ENCODE data around the gene MBD3. TPM values are rescaled to one million over a fixed set of nuclear protein-coding genes. Genes with fewer than 3 reads are reported as not detected.
A peak's percentile ranks its signal among the peaks of the same experiment; 100 is the strongest.

Gene MBD3
- total RNA-seq, 2 experiments from 2014 or later = 68.9 to 87.5 TPM

- no peaks in the 10 kb centered on the region for H3K4me1 Mint-ChIP-seq
- no peaks in the 10 kb centered on the region for H3K27me3 Mint-ChIP-seq
- no peaks in the 10 kb centered on the region for H3K9me3 Mint-ChIP-seq (ENCODE audit: low read depth)
- no peak overlapping the region for H3K27ac Mint-ChIP-seq
- H3K4me3 Mint-ChIP-seq = no peak overlapping the region
- CTCF ChIA-PET = no interaction called here
- H3K36me3 Mint-ChIP-seq (ENCODE audit: low read depth) = peaks cover 10% of the 10 kb centered on the region
- DNase-seq = no peak
- intact Hi-C loops (cut with DNase I, micrococcal nuclease) = no loop called here
- POLR2A ChIA-PET = no interaction called here
- ATAC-seq = no peak
These were observed 36.7 kb upstream of the MBD3 start for GRCh38 chr19:1629256-1629808.

GRCh38 chr19:1627194-1627593 lies 34.5 kb upstream of the MBD3 start:
- Mint-ChIP-seq H3K27ac (no peak overlapping the region), H3K4me1 (no peaks in the 10 kb centered on the region), H3K27me3 (no peaks in the 10 kb centered on the region), H3K4me3 (no peak overlapping the region), H3K36me3 (ENCODE audit: low read depth) (peaks cover 19% of the 10 kb centered on the region), H3K9me3 (ENCODE audit: low read depth) (no peaks in the 10 kb centered on the region)
- POLR2A ChIA-PET = no interaction called here
- DNase-seq (no peak), ATAC-seq (no peak)
- CTCF ChIA-PET = no interaction called here
- intact Hi-C loops (cut with DNase I, micrococcal nuclease) = no loop called here

GRCh38 chr19:1626417-1627010 lies 33.8 kb upstream of the MBD3 start:
- CTCF ChIA-PET = no interaction called here

GRCh38 chr19:1624458-1624857 lies 31.8 kb upstream of the MBD3 start:
- no peaks in the 10 kb centered on the region for H3K4me1 Mint-ChIP-seq
- H3K4me3 Mint-ChIP-seq = no peak overlapping the region
- intact Hi-C loops (cut with DNase I, micrococcal nuclease) = loop anchor here (1.0 to 2.0 kb wide), 2 partner anchors 48 to 143 kb away; no protein-coding TSS in a partner anchor
- POLR2A ChIA-PET = no interaction called here
- ATAC-seq (peak; percentile 74), DNase-seq (peak; percentile 78)
- H3K36me3 Mint-ChIP-seq (ENCODE audit: low read depth) = peaks cover 19% of the 10 kb centered on the region
- no peaks in the 10 kb centered on the region for H3K9me3 Mint-ChIP-seq (ENCODE audit: low read depth)
- CTCF ChIA-PET = interaction anchor here (0.7 kb wide), 1 partner anchor 48 kb away, joined by 3 read pairs; no protein-coding TSS in a partner anchor
- no peaks in the 10 kb centered on the region for H3K27me3 Mint-ChIP-seq
- peak overlapping the region; percentile 29 for H3K27ac Mint-ChIP-seq

More at GRCh38 chr19:1626417-1627010, 33.8 kb upstream of the MBD3 start:
- Mint-ChIP-seq H3K4me1 (no peaks in the 10 kb centered on the region), H3K36me3 (ENCODE audit: low read depth) (peaks cover 19% of the 10 kb centered on the region), H3K27ac (no peak overlapping the region), H3K4me3 (no peak overlapping the region), H3K27me3 (no peaks in the 10 kb centered on the region), H3K9me3 (ENCODE audit: low read depth) (no peaks in the 10 kb centered on the region)
- POLR2A ChIA-PET = no interaction called here
- intact Hi-C loops (cut with DNase I, micrococcal nuclease) = no loop called here
- no peak for ATAC-seq
- DNase-seq = no peak

- Mint-ChIP-seq H3K27me3 (no peaks in the 10 kb centered on the region), H3K9me3 (ENCODE audit: low read depth) (no peaks in the 10 kb centered on the region), H3K36me3 (ENCODE audit: low read depth) (peaks cover 28% of the 10 kb centered on the region), H3K27ac (peak overlapping the region; percentile 33), H3K4me1 (peaks cover 11% of the 10 kb centered on the region), H3K4me3 (no peak overlapping the region)
- ChIA-PET POLR2A (no interaction called here), CTCF (interaction anchor here (0.9 kb wide), 1 partner anchor 50 kb away, joined by 3 read pairs; no protein-coding TSS in a partner anchor)
- intact Hi-C loops (cut with DNase I, micrococcal nuclease) = no loop called here
- no peak for DNase-seq
- ATAC-seq = no peak
These were observed 29.9 kb upstream of the MBD3 start for GRCh38 chr19:1622541-1622940.

- ChIA-PET CTCF (interaction anchor here (0.9 kb wide), 1 partner anchor 51 kb away, joined by 3 read pairs; no protein-coding TSS in a partner anchor), POLR2A (no interaction called here)
- DNase-seq = no peak
- no peak for ATAC-seq
- no peak overlapping the region for H3K4me3 Mint-ChIP-seq
- peaks cover 30% of the 10 kb centered on the region for H3K36me3 Mint-ChIP-seq (ENCODE audit: low read depth)
- H3K4me1 Mint-ChIP-seq = peaks cover 16% of the 10 kb centered on the region
- no peak overlapping the region for H3K27ac Mint-ChIP-seq
- H3K9me3 Mint-ChIP-seq (ENCODE audit: low read depth) = no peaks in the 10 kb centered on the region
- H3K27me3 Mint-ChIP-seq = no peaks in the 10 kb centered on the region
- intact Hi-C loops (cut with DNase I, micrococcal nuclease) = no loop called here
These were observed 29.3 kb upstream of the MBD3 start for GRCh38 chr19:1622007-1622406.

GRCh38 chr19:1621574-1621973 lies 28.9 kb upstream of the MBD3 start:
- Mint-ChIP-seq H3K36me3 (ENCODE audit: low read depth) (peaks cover 34% of the 10 kb centered on the region), H3K4me3 (no peak overlapping the region), H3K9me3 (ENCODE audit: low read depth) (no peaks in the 10 kb centered on the region), H3K27ac (no peak overlapping the region), H3K4me1 (peaks cover 20% of the 10 kb centered on the region), H3K27me3 (no peaks in the 10 kb centered on the region)
- ATAC-seq (no peak), DNase-seq (no peak)
- ChIA-PET POLR2A (no interaction called here), CTCF (no interaction called here)
- intact Hi-C loops (cut with DNase I, micrococcal nuclease) = no loop called here

- DNase-seq = no peak
- Mint-ChIP-seq H3K4me3 (no peak overlapping the region), H3K27me3 (no peaks in the 10 kb centered on the region), H3K36me3 (ENCODE audit: low read depth) (peaks cover 35% of the 10 kb centered on the region), H3K9me3 (ENCODE audit: low read depth) (no peaks in the 10 kb centered on the region), H3K4me1 (peaks cover 22% of the 10 kb centered on the region), H3K27ac (no peak overlapping the region)
- CTCF ChIA-PET = no interaction called here
- POLR2A ChIA-PET = no interaction called here
- ATAC-seq = no peak
- intact Hi-C loops (cut with DNase I, micrococcal nuclease) = no loop called here
These were observed 28.4 kb upstream of the MBD3 start for GRCh38 chr19:1621021-1621420.

- DNase-seq (no peak), ATAC-seq (no peak)
- Mint-ChIP-seq H3K9me3 (ENCODE audit: low read depth) (no peaks in the 10 kb centered on the region), H3K27ac (no peak overlapping the region), H3K4me1 (peaks cover 22% of the 10 kb centered on the region), H3K4me3 (no peak overlapping the region), H3K27me3 (no peaks in the 10 kb centered on the region), H3K36me3 (ENCODE audit: low read depth) (peaks cover 37% of the 10 kb centered on the region)
- intact Hi-C loops (cut with DNase I, micrococcal nuclease) = no loop called here
- CTCF ChIA-PET = no interaction called here
- POLR2A ChIA-PET = interaction anchor here (0.5 kb wide), 1 partner anchor 172 kb away, joined by 7 read pairs; no protein-coding TSS in a partner anchor
These were observed 27.8 kb upstream of the MBD3 start for GRCh38 chr19:1620502-1620901.

- intact Hi-C loops (cut with DNase I, micrococcal nuclease) = no loop called here
- POLR2A ChIA-PET = no interaction called here
- no peak for ATAC-seq
- H3K27me3 Mint-ChIP-seq = no peaks in the 10 kb centered on the region
- peaks cover 22% of the 10 kb centered on the region for H3K4me1 Mint-ChIP-seq
- H3K4me3 Mint-ChIP-seq = no peak overlapping the region
- no peak overlapping the region for H3K27ac Mint-ChIP-seq
- CTCF ChIA-PET = no interaction called here
- H3K36me3 Mint-ChIP-seq (ENCODE audit: low read depth) = peaks cover 39% of the 10 kb centered on the region
- no peak for DNase-seq
- no peaks in the 10 kb centered on the region for H3K9me3 Mint-ChIP-seq (ENCODE audit: low read depth)
These were observed 27.0 kb upstream of the MBD3 start for GRCh38 chr19:1619703-1620102.

- H3K27ac Mint-ChIP-seq = no peak overlapping the region
- no peaks in the 10 kb centered on the region for H3K27me3 Mint-ChIP-seq
- no peak overlapping the region for H3K4me3 Mint-ChIP-seq
- ATAC-seq (no peak), DNase-seq (no peak)
- peaks cover 38% of the 10 kb centered on the region for H3K36me3 Mint-ChIP-seq (ENCODE audit: low read depth)
- POLR2A ChIA-PET = no interaction called here
- intact Hi-C loops (cut with DNase I, micrococcal nuclease) = no loop called here
- CTCF ChIA-PET = no interaction called here
- peaks cover 22% of the 10 kb centered on the region for H3K4me1 Mint-ChIP-seq
- no peaks in the 10 kb centered on the region for H3K9me3 Mint-ChIP-seq (ENCODE audit: low read depth)
These were observed 26.4 kb upstream of the MBD3 start for GRCh38 chr19:1619094-1619439.

- Mint-ChIP-seq H3K27ac (no peak overlapping the region), H3K36me3 (ENCODE audit: low read depth) (peaks cover 41% of the 10 kb centered on the region)
- intact Hi-C loops (cut with DNase I, micrococcal nuclease) = no loop called here
These were observed 25.8 kb upstream of the MBD3 start for GRCh38 chr19:1618157-1619093.

More at GRCh38 chr19:1618157-1619093, 25.8 kb upstream of the MBD3 start:
- DNase-seq (peak; percentile 57), ATAC-seq (peak; percentile 75)
- no peaks in the 10 kb centered on the region for H3K27me3 Mint-ChIP-seq
- ChIA-PET POLR2A (no interaction called here), CTCF (no interaction called here)
- H3K9me3 Mint-ChIP-seq (ENCODE audit: low read depth) = no peaks in the 10 kb centered on the region
- peaks cover 22% of the 10 kb centered on the region for H3K4me1 Mint-ChIP-seq
- H3K4me3 Mint-ChIP-seq = no peak overlapping the region

All from activated CD4-positive, alpha-beta T cell treated with anti-CD3 and anti-CD28 coated beads for 36 hours (primary cell).